Ascending aorta (tissue), 2 donors: ENCODE measurements around the gene SNAPC3. TPM values are rescaled to one million over a fixed set of nuclear protein-coding genes. Genes with fewer than 3 reads are reported as not detected.

Experiments
- DNase-seq, 2 donors: peaks; one replicate each; pipeline ENCODE4 v3.0.0-alpha.2; 2019; ENCODE audit warnings: low spot score in 2 of 2
- H3K27ac ChIP-seq, 2 donors: fragments of 200-600 bp; sonication (generic); one replicate each; pipeline ENCODE4 v1.5.1; 2016 to 2017; ENCODE audit warnings: mild to moderate bottlenecking in 1 of 2
- H3K27me3 ChIP-seq: fragments of 200-600 bp; sonication (generic); one replicate; pipeline ENCODE4 v1.5.1; 2017
- H3K36me3 ChIP-seq, 2 donors: fragments of 200-600 bp; sonication (generic); one replicate each; pipeline ENCODE4 v1.5.1; 2016
- H3K4me1 ChIP-seq, 2 donors: fragments of 200-600 bp; sonication (generic); one replicate each; pipeline ENCODE4 v1.5.1; 2016 to 2017; ENCODE audit warnings: mild to moderate bottlenecking in 1 of 2
- H3K4me3 ChIP-seq, 2 donors: fragments of 200-600 bp; sonication (generic); one replicate each; pipeline ENCODE4 v1.5.1; 2016 to 2017; ENCODE audit warnings: mild to moderate bottlenecking in 1 of 2
- H3K9me3 ChIP-seq, 2 donors: fragments of 200-600 bp; sonication (generic); one replicate each; pipeline ENCODE4 v1.5.1; 2016
- intact Hi-C: fragments of 100-400 bp; cut with DNase I; formaldehyde crosslinking; loops from one replicate; pipeline ENCODE4 v1.15.1; 2023
- total RNA-seq: library from RNA; depleted of rRNA; stranded (reverse); fragments of >200 nt; gene quantifications from one replicate; pipeline ENCODE4 v1.1.0, GENCODE V29; 2016
- TF ChIP-seq, protein P1 (sequence below), 3 experiments: fragments of 200-600 bp in 2 of 3; fragments of 450-650 bp in 1 of 3; sonication (generic) in 2 of 3; IDR thresholded peaks; one replicate each; pipeline ENCODE4 v1.5.1; 2016 to 2019; ENCODE audit warnings: antibody characterized with exemption in 3 of 3, mild to moderate bottlenecking in 1 of 3, moderate library complexity in 1 of 3

Gene SNAPC3
- total RNA-seq, 1 donor from 2014 or later = 8.8 TPM

- Histone ChIP-seq H3K4me1 (no peaks in the 10 kb centered on the region), H3K4me3 (no peak overlapping the region), H3K27ac (peak overlapping the region in 1 of 2 donors; percentile 51), H3K27me3 (no peaks in the 10 kb centered on the region), H3K9me3 (no peaks in the 10 kb centered on the region), H3K36me3 (peaks cover 30 to 37% of the 10 kb centered on the region in 2 donors)
- no peak for DNase-seq
- intact Hi-C loops = no loop called here
- TF ChIP-seq, protein P1, sequence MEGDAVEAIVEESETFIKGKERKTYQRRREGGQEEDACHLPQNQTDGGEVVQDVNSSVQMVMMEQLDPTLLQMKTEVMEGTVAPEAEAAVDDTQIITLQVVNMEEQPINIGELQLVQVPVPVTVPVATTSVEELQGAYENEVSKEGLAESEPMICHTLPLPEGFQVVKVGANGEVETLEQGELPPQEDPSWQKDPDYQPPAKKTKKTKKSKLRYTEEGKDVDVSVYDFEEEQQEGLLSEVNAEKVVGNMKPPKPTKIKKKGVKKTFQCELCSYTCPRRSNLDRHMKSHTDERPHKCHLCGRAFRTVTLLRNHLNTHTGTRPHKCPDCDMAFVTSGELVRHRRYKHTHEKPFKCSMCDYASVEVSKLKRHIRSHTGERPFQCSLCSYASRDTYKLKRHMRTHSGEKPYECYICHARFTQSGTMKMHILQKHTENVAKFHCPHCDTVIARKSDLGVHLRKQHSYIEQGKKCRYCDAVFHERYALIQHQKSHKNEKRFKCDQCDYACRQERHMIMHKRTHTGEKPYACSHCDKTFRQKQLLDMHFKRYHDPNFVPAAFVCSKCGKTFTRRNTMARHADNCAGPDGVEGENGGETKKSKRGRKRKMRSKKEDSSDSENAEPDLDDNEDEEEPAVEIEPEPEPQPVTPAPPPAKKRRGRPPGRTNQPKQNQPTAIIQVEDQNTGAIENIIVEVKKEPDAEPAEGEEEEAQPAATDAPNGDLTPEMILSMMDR (IDR thresholded peaks at IDR 0.05) = no peak
Observed at GRCh38 chr9:15469862-15470261, 47.2 kb downstream of the SNAPC3 start.

DNA sequence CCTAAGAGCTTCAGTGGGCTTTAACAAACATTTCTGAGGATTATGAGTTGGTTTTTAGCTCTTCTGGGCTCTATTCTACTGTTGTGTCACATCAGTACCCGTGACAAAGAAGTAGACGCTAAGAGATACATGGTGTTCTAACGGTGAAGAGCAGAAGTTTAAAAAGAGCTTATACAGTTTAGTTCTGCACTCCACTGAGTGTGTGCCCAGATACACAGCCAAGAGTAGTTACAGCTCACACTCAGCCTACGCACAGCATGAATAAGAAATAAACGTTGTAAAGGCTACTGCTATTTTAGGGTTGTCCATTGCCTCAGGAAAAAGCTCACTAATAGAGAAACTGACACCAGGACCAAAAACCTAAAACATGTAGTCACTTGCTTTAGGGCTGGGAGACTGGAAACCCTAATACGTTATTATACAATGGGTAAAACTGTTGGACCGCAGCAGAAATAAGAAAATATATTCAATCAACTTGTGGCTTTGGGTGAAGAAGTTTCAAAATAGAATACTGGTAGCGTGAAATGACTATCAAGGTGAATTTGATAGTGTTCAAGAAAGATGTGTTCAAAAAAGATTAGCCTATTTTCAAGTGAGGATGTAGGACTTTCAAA is 53.4 kb downstream of the SNAPC3 start:
- TF ChIP-seq, protein P1 (IDR thresholded peaks at IDR 0.05) = no peak
- Histone ChIP-seq H3K9me3 (no peaks in the 10 kb centered on the region), H3K36me3 (peaks cover 17 to 21% of the 10 kb centered on the region in 2 donors), H3K27me3 (no peaks in the 10 kb centered on the region), H3K27ac (no peak overlapping the region), H3K4me1 (peaks cover 0 to 13% of the 10 kb centered on the region in 2 donors), H3K4me3 (no peak overlapping the region)
- no peak for DNase-seq
- intact Hi-C loops = no loop called here

- Histone ChIP-seq H3K4me3 (no peak overlapping the region), H3K9me3 (no peaks in the 10 kb centered on the region), H3K27me3 (no peaks in the 10 kb centered on the region), H3K36me3 (peaks cover 7 to 25% of the 10 kb centered on the region in 2 donors), H3K4me1 (peaks cover 0 to 17% of the 10 kb centered on the region in 2 donors), H3K27ac (peak overlapping the region in 1 of 2 donors; percentile 57)
- intact Hi-C loops = loop anchor here (10.0 kb wide), 1 partner anchor 125 kb away; no protein-coding TSS in a partner anchor
- TF ChIP-seq, protein P1 (IDR thresholded peaks at IDR 0.05) = no peak
- no peak for DNase-seq
Observed at GRCh38 chr9:15480028-15480427, 57.4 kb downstream of the SNAPC3 start.

- H3K27ac ChIP-seq = no peak overlapping the region
- no peaks in the 10 kb centered on the region for H3K9me3 ChIP-seq
- intact Hi-C loops = loop anchor here (10.0 kb wide), 1 partner anchor 123 kb away; no protein-coding TSS in a partner anchor
- peaks cover 0 to 20% of the 10 kb centered on the region in 2 donors for H3K4me1 ChIP-seq
- H3K27me3 ChIP-seq = no peaks in the 10 kb centered on the region
- DNase-seq = no peak
- H3K36me3 ChIP-seq = peaks cover 3 to 19% of the 10 kb centered on the region in 2 donors
- TF ChIP-seq, protein P1 (IDR thresholded peaks at IDR 0.05) = no peak
- no peak overlapping the region for H3K4me3 ChIP-seq
Observed at GRCh38 chr9:15482146-15482545, 59.5 kb downstream of the SNAPC3 start.

GRCh38 chr9:15484802-15485201 is 62.1 kb downstream of the SNAPC3 start:
- Histone ChIP-seq H3K27ac (no peak overlapping the region), H3K9me3 (no peaks in the 10 kb centered on the region), H3K36me3 (peaks cover 0 to 19% of the 10 kb centered on the region in 2 donors), H3K27me3 (no peaks in the 10 kb centered on the region), H3K4me3 (no peak overlapping the region), H3K4me1 (peaks cover 0 to 17% of the 10 kb centered on the region in 2 donors)
- no peak for DNase-seq
- TF ChIP-seq, protein P1 (IDR thresholded peaks at IDR 0.05) = no peak
- intact Hi-C loops = loop anchor here (10.0 kb wide), 1 partner anchor 120 kb away; no protein-coding TSS in a partner anchor
